Astrocyte (in vitro differentiated cells and primary cell): ENCODE results near the gene PDCD2L. TPM values are rescaled to one million over a fixed set of nuclear protein-coding genes. Genes with fewer than 3 reads are reported as not detected.

Experiments
- DNase-seq: peaks from one replicate; pipeline ENCODE4 v3.0.0-alpha.2; 2010; ENCODE audit warnings: low read depth
- FAIRE-seq: peaks from 2 replicates; lab custom pipeline; 2011; peaks lifted over from hg19 to GRCh38; lab: Jason Lieb, UNC
- H2AFZ ChIP-seq: 2 replicates; pipeline ENCODE4 v1.6.0; 2012; ENCODE audit warnings: low read depth, low read length, inconsistent platforms
- H3K27ac ChIP-seq: 2 replicates; pipeline ENCODE4 v1.5.1; 2011; ENCODE audit warnings: low read depth, low read length, inconsistent platforms
- H3K27me3 ChIP-seq: 2 replicates; pipeline ENCODE4 v1.6.0; 2011; ENCODE audit warnings: low read length, inconsistent platforms; ENCODE audit not compliant: insufficient read depth
- H3K36me3 ChIP-seq: 2 replicates; pipeline ENCODE4 v1.5.1; 2011; ENCODE audit warnings: low read length, inconsistent platforms; ENCODE audit not compliant: insufficient read depth
- H3K4me1 ChIP-seq: 2 replicates; pipeline ENCODE4 v1.5.1; 2011; ENCODE audit warnings: low read length, inconsistent platforms; ENCODE audit not compliant: insufficient read depth
- H3K4me2 ChIP-seq: 2 replicates; pipeline ENCODE4 v1.6.0; 2012; ENCODE audit warnings: low read length, inconsistent platforms
- H3K4me3 ChIP-seq: 2 replicates; pipeline ENCODE4 v1.5.1; 2011; ENCODE audit warnings: low read depth, mild to moderate bottlenecking, low read length, inconsistent platforms; ENCODE audit not compliant: insufficient read depth
- H3K79me2 ChIP-seq: 2 replicates; pipeline ENCODE4 v1.6.0; 2012; ENCODE audit warnings: mild to moderate bottlenecking, low read length, inconsistent platforms; ENCODE audit not compliant: insufficient read depth
- H3K9ac ChIP-seq: 2 replicates; pipeline ENCODE4 v1.6.0; 2012; ENCODE audit warnings: mild to moderate bottlenecking, low read length, inconsistent platforms
- H3K9me3 ChIP-seq: 2 replicates; pipeline ENCODE4 v1.5.1; 2012; ENCODE audit warnings: low read depth, mild to moderate bottlenecking, low read length, inconsistent platforms; ENCODE audit not compliant: insufficient read depth
- H4K20me1 ChIP-seq: 2 replicates; pipeline ENCODE4 v1.6.0; 2012; ENCODE audit warnings: low read length, inconsistent platforms; ENCODE audit not compliant: insufficient read depth
- H3K27ac Mint-ChIP-seq: one replicate; pipeline ENCODE4 v1.8.0; 2021; ENCODE audit warnings: mild to moderate bottlenecking, mixed read lengths; ENCODE audit not compliant: unreplicated experiment
- H3K27me3 Mint-ChIP-seq: one replicate; pipeline ENCODE4 v1.8.0; 2021; ENCODE audit warnings: low read depth, mixed read lengths; ENCODE audit not compliant: unreplicated experiment
- H3K36me3 Mint-ChIP-seq: one replicate; pipeline ENCODE4 v1.8.0; 2021; ENCODE audit warnings: low read depth, mixed read lengths; ENCODE audit not compliant: unreplicated experiment
- H3K4me1 Mint-ChIP-seq: one replicate; pipeline ENCODE4 v1.8.0; 2021; ENCODE audit warnings: low read depth, mixed read lengths; ENCODE audit not compliant: unreplicated experiment
- H3K4me3 Mint-ChIP-seq: one replicate; pipeline ENCODE4 v1.8.0; 2021; ENCODE audit warnings: mild to moderate bottlenecking, moderate library complexity, mixed read lengths; ENCODE audit not compliant: unreplicated experiment
- H3K9me3 Mint-ChIP-seq: one replicate; pipeline ENCODE4 v1.8.0; 2021; ENCODE audit warnings: mild to moderate bottlenecking, mixed read lengths; ENCODE audit not compliant: unreplicated experiment
- EZH2 ChIP-seq: IDR thresholded peaks from 2 replicates; pipeline ENCODE4 v1.6.1; 2012; ENCODE audit warnings: mild to moderate bottlenecking, low read length, inconsistent platforms; ENCODE audit not compliant: insufficient read depth
- total RNA-seq: library from RNA; stranded (reverse); gene quantifications from 2 replicates; pipeline ENCODE4 v1.2.1, GENCODE V29; 2021
- TF ChIP-seq, protein P1 (sequence below): IDR thresholded peaks from 2 replicates; pipeline ENCODE4 v1.5.1; 2011; ENCODE audit warnings: low read depth, mild to moderate bottlenecking, inconsistent platforms, low read length, moderate library complexity; ENCODE audit not compliant: insufficient read depth

The PDCD2L gene
- total RNA-seq, 1 donor from 2014 or later, result 12.0 TPM

DNA sequence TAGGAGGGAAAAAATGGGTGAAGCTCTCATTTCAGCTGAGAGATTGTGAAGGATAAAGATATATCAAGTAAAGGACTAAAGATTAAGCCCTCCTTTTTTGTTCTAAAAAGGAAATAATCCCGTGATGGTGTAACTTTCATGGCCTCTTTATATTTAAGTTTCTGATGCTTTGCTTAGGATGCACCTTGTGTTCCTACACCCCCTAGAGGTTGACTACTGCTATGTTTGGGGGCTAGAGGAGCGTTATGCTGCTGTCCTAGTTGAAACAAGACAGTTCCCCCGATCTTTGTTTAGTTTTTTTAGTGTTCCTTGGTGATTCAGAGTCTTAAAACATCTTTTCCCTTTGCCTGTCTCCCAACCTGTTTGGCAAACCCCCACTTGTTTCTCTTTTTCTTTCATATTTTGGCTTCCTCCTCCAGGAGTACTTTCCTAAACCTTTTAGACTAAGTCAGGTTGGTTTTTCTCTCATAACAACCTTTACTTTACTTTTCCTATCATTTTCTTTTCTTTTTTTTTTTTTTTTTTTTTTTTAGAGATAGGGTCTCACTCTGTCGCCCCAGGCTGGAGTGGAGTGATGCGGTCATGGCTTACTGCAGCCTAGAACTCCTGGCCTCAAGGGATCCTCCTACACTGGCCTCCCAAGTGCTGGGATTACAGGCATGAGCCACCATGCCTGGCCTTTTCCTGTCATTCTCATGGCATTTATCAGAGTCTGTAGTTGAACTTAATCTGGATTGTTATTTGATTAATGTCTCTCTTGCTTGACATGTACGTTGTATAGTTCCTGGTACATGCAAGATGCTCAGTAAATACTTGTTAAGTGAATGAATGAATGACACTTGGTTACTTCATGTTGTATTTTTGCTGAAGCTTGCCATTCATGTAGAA is 26.8 kb downstream of the PDCD2L start:
- Histone ChIP-seq H3K27me3 (no peaks in the 10 kb centered on the region), H3K36me3 (peaks cover 8% of the 10 kb centered on the region), H3K4me3 (no peak overlapping the region), H3K27ac (no peak overlapping the region), H3K9me3 (no peaks in the 10 kb centered on the region), H3K4me2 (peak overlapping the region; percentile 91), H3K4me1 (peaks cover 8% of the 10 kb centered on the region), H4K20me1 (peaks cover 65% of the 10 kb centered on the region), H3K79me2 (peaks cover 77% of the 10 kb centered on the region), H3K9ac (peak overlapping the region; percentile 13), H2AFZ (no peak overlapping the region)
- peaks cover 6% of the 10 kb centered on the region for H3K36me3 Mint-ChIP-seq
- H3K27me3 Mint-ChIP-seq, result no peaks in the 10 kb centered on the region
- FAIRE-seq (no peak), DNase-seq (peak; percentile 26)
- H3K9me3 Mint-ChIP-seq, result no peaks in the 10 kb centered on the region
- TF ChIP-seq, protein P1, sequence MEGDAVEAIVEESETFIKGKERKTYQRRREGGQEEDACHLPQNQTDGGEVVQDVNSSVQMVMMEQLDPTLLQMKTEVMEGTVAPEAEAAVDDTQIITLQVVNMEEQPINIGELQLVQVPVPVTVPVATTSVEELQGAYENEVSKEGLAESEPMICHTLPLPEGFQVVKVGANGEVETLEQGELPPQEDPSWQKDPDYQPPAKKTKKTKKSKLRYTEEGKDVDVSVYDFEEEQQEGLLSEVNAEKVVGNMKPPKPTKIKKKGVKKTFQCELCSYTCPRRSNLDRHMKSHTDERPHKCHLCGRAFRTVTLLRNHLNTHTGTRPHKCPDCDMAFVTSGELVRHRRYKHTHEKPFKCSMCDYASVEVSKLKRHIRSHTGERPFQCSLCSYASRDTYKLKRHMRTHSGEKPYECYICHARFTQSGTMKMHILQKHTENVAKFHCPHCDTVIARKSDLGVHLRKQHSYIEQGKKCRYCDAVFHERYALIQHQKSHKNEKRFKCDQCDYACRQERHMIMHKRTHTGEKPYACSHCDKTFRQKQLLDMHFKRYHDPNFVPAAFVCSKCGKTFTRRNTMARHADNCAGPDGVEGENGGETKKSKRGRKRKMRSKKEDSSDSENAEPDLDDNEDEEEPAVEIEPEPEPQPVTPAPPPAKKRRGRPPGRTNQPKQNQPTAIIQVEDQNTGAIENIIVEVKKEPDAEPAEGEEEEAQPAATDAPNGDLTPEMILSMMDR, result peak; percentile 76
- TF ChIP-seq EZH2, result no peak
- peaks cover 13% of the 10 kb centered on the region for H3K4me1 Mint-ChIP-seq
- peak overlapping the region; percentile 5 for H3K27ac Mint-ChIP-seq
- peak overlapping the region; percentile 98 for H3K4me3 Mint-ChIP-seq

DNA sequence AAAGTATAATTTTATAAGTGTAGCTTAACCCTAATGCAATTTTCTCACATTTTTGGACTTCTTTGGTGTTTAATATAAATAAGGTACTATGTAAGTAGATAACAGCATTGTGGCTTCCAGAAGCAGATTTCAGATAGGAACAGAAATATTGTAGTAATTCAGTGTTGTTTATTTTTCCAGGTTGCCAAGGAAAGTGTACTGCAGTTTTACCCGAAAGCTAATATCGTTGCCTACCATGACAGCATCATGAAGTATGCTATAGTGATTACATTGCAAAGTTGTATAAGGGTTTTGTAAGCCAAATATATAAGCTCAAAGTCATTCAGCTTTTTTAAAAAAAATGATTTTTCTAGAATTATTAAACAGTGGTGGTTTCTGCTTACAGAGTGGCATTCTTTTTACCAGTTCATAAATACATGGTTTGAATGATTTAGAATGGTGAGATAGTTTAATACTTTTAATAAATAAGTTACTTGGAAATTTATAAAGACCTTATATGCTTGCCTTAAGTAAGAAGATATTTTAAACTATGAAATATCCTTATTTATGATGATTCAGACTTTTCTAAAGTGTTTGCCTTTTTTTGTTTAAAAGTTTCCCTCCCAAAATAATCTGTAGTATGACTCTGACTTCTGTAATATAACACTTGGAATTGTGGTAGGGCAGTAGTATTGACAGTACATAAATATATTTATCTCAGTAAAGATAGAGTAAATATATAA is 27.6 kb downstream of the PDCD2L start:
- no peak overlapping the region for H2AFZ ChIP-seq
- H3K79me2 ChIP-seq, result peaks cover 82% of the 10 kb centered on the region
- no peak overlapping the region for H3K27ac ChIP-seq
- H3K4me2 ChIP-seq, result no peak overlapping the region
- Mint-ChIP-seq H3K36me3 (peaks cover 6% of the 10 kb centered on the region), H3K27me3 (no peaks in the 10 kb centered on the region), H3K4me3 (no peak overlapping the region), H3K4me1 (peaks cover 13% of the 10 kb centered on the region), H3K27ac (no peak overlapping the region), H3K9me3 (no peaks in the 10 kb centered on the region)
- peaks cover 68% of the 10 kb centered on the region for H4K20me1 ChIP-seq
- no peak overlapping the region for H3K9ac ChIP-seq
- H3K27me3 ChIP-seq, result no peaks in the 10 kb centered on the region
- no peak for FAIRE-seq
- TF ChIP-seq, protein P1, result no peak
- TF ChIP-seq EZH2, result no peak
- peaks cover 14% of the 10 kb centered on the region for H3K36me3 ChIP-seq
- H3K9me3 ChIP-seq, result no peaks in the 10 kb centered on the region
- no peak for DNase-seq
- H3K4me1 ChIP-seq, result peaks cover 8% of the 10 kb centered on the region
- H3K4me3 ChIP-seq, result no peak overlapping the region
